HUDEP-2 (cell line): Measurements from ENCODE around the gene PAPPA2.
"Not testable (repeated sequence)": the region's sequence is repeated elsewhere in the genome, so short reads cannot be mapped to it uniquely, and the experiment has no call there.

Source experiments
- DNase-seq, 76 experiments: peaks; one replicate each; lab custom pipeline; 2025; ENCODE audit not compliant: unreplicated experiment in 76 of 76; lab: John Stamatoyannopoulos, UW

PAPPA2 gene, protein sequence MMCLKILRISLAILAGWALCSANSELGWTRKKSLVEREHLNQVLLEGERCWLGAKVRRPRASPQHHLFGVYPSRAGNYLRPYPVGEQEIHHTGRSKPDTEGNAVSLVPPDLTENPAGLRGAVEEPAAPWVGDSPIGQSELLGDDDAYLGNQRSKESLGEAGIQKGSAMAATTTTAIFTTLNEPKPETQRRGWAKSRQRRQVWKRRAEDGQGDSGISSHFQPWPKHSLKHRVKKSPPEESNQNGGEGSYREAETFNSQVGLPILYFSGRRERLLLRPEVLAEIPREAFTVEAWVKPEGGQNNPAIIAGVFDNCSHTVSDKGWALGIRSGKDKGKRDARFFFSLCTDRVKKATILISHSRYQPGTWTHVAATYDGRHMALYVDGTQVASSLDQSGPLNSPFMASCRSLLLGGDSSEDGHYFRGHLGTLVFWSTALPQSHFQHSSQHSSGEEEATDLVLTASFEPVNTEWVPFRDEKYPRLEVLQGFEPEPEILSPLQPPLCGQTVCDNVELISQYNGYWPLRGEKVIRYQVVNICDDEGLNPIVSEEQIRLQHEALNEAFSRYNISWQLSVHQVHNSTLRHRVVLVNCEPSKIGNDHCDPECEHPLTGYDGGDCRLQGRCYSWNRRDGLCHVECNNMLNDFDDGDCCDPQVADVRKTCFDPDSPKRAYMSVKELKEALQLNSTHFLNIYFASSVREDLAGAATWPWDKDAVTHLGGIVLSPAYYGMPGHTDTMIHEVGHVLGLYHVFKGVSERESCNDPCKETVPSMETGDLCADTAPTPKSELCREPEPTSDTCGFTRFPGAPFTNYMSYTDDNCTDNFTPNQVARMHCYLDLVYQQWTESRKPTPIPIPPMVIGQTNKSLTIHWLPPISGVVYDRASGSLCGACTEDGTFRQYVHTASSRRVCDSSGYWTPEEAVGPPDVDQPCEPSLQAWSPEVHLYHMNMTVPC (N-terminal part only)

GRCh38 chr1:176462674-176463378, at the start of gene PAPPA2:
TSS of gene PAPPA2 (plus strand) at chr1:176463175. CDS start at chr1:176556323, 93,148 bp downstream.
- DNase-seq: no peak

GRCh38 chr1:176416777-176417176, 46.2 kb upstream of the PAPPA2 start:
- DNase-seq: no peak

GRCh38 chr1:176419608-176420007, 43.4 kb upstream of the PAPPA2 start:
- DNase-seq: not testable (repeated sequence)

DNA sequence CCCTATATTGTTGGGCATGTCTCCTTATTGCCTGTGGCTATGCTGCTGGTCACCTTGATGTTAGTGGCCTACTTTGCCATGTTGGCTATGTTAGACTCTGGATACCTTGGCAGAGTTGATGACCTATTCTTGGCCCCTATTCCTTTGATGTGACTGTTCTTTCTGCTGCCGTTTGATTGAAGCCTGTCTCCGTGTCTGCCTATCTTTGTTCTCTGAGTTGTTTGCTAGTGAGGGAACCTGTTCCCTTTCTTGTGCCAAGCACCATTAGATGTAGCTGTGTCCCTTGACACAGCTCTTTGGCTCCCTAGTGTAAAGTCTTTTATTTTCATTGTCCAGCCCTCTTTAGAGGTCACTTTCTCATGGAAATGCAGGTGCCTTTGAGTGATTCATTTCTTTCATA, 28.7 kb upstream of the PAPPA2 start:
- DNase-seq: no peak

- DNase-seq: no peak
These were observed 26.7 kb upstream of the PAPPA2 start for GRCh38 chr1:176436251-176436650.

- no peak for DNase-seq
These were observed 22.8 kb upstream of the PAPPA2 start for GRCh38 chr1:176440176-176440575.

GRCh38 chr1:176444286-176444685, 18.7 kb upstream of the PAPPA2 start:
- DNase-seq: no peak

- DNase-seq: no peak
These were observed 17.6 kb upstream of the PAPPA2 start for GRCh38 chr1:176445402-176445801.

GRCh38 chr1:176448340-176448739, 14.6 kb upstream of the PAPPA2 start:
- no peak for DNase-seq

DNA sequence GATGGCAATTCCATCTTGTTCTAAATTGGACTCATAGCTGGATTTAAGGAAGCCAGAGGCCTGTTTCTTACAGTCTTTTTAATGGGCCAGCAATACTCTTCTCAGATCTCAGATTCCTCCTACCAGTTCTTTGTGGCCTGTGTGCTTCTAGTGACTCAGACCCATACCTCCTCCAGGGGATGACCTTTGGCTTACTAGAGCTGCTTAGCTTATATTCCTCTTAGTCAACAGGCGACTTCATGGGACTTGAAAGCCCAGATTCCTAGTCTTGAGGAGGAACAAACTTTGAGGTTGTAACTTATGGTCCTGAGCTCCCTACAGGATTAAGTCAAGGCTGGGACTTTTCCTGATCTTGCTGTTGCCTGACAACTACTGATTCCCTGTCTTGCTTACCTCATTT, 12.4 kb upstream of the PAPPA2 start:
- DNase-seq: no peak

DNA sequence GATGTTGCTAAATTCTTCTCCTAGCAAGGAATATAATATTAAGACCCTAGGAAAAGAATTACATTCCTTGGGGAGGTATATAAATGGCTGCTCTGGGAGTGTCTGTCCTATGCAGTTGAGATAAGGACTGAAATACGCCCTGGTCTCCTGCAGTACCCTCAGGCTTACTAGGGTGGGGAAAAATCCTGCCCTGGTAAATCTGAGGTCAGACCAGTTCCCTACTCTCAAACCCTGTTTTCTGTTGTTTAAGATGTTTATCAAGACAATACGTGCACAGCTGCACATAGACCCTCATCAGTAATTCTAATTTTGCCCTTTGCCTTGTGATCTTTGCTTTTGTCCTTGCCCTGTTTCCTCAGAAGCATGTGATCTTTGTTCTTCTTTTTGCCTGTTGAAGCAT, 11.2 kb upstream of the PAPPA2 start:
- DNase-seq: not testable (repeated sequence)

- no peak for DNase-seq
These were observed 6.2 kb upstream of the PAPPA2 start for GRCh38 chr1:176456795-176457194.

DNA sequence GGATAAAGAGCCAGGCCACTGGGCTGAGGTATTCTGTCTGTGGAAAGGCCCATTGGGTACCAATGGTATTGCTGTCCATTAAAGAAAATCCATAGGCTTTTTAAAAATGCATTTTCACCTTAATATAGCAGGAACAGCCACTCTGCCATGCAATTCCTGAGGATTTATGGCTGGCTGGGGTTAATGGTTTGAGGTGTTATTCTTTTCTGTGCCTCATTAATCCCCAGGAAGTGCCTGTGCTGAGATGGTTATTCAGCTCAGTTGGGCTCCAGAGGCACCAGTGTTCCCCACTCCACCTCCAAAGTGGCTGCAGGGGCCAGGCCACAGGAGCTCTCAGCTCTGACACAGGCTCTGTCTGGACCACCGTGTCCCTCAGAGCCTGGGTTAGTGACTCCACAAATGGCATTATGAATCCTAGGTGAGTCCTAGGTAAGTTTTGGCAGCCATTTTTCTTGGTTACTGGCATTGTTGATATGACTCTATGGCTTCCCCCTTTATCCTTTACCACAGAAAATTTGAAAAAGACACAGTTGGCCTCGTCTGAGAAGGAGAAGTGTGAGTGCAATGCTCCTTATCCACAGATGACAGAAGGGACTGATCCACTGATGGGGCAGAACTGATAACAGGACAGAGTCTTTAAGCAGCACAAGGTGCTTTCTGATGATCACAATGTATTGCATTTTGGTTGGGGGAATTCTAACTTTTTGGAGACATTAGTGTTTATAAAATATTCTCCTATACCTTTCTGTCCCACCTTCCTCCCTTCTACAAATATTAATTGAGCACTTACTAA, 2.2 kb upstream of the PAPPA2 start:
- DNase-seq: peak in 5 of 76 experiments; percentile 0 to 14 (median 5)

DNA sequence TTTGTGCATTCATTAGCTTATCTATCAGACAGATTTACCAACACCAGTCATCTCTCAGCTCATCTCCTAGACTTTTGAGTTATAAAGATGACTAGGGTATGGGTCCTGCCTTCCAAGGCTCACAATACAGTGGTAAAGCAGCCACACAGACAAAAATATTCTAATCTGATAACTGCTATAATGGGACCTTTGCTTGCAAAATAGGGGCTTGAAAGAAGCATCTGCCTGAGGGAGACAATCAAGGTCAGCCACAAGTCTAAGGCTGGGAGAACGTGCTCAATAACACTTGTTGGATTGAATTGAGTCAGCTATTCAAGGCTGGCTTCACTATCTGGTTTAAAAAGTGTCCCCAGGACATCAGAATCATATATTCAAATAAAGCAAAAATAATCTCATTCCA, 1.4 kb upstream of the PAPPA2 start:
- DNase-seq: no peak

- DNase-seq: no peak
These were observed 3.5 kb downstream of the PAPPA2 start for GRCh38 chr1:176466514-176466913.

DNA sequence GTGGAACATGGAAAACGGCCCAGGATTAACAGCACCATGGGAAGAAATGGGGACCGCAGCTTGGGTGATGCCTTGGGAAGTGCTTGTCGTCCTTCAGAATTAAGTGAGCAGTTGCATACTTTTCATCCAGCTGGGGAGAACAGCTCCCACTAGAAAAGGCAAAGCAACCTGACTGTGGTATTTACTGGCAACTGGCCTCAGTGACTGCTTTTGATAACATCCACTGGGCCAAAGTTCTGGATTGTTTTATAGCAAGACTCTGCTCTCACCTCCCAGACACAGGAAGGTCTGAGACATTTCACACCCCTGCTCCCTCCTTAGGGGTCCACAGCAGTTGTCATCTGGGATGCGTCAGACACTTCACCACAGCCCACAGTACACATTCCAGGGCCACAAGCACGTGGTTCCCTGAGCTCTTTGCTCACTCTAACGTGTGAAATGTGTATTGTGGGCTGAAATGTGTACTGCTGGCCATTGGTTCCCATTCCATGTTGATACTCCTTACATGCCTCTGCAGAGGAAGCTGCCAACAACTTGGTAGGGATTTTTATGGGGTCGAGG, 6.6 kb downstream of the PAPPA2 start:
- DNase-seq: no peak

- no peak for DNase-seq
These were observed 8.6 kb downstream of the PAPPA2 start for GRCh38 chr1:176471338-176472121.

- no peak for DNase-seq
These were observed 17.0 kb downstream of the PAPPA2 start for GRCh38 chr1:176479971-176480370.

GRCh38 chr1:176480750-176481149, 17.8 kb downstream of the PAPPA2 start:
- no peak for DNase-seq
